OCI-LY3 (cell line): ENCODE results near the gene FBXO2.

Experiments
- H2AFZ ChIP-seq: fragments of 200-600, 300-600 bp; shearing (Covaris generic); 2 replicates; pipeline ENCODE4 v1.6.0; 2014; ENCODE audit warnings: antibody characterized with exemption, low read depth, low read length
- H3K27ac ChIP-seq: fragments of 200-600, 300-600 bp; sonication (generic); 2 replicates; pipeline ENCODE4 v1.5.1; 2014; ENCODE audit warnings: mild to moderate bottlenecking, low read length, moderate library complexity, mixed read lengths
- H3K27me3 ChIP-seq: fragments of 200-600, 300-600 bp; sonication (generic); 2 replicates; pipeline ENCODE4 v1.6.1; 2014; ENCODE audit warnings: low read depth, low read length, mixed read lengths
- H3K36me3 ChIP-seq: fragments of 200-600, 300-600 bp; sonication (generic); replicated peaks from 2 replicates; pipeline ENCODE3; 2014; ENCODE audit warnings: low read depth, low read length, mixed read lengths
- H3K4me1 ChIP-seq: fragments of 300-600, 200-600 bp; sonication (generic); 2 replicates; pipeline ENCODE4 v1.6.1; 2014; ENCODE audit warnings: low read length, mixed read lengths
- H3K4me2 ChIP-seq: fragments of 200-600, 300-600 bp; sonication (generic); 2 replicates; pipeline ENCODE4 v1.6.1; 2014; ENCODE audit warnings: low read length, mixed read lengths
- H3K4me3 ChIP-seq: fragments of 300-600, 200-600 bp; sonication (generic); 2 replicates; pipeline ENCODE4 v1.5.1; 2014; ENCODE audit warnings: antibody characterized with exemption, mild to moderate bottlenecking, low read length, moderate library complexity
- H3K79me2 ChIP-seq: fragments of 300-600, 200-600 bp; shearing (Covaris generic); 2 replicates; pipeline ENCODE4 v1.6.1; 2014; ENCODE audit warnings: mild to moderate bottlenecking, low read length, mixed read lengths
- H3K9ac ChIP-seq: fragments of 300-600, 200-600 bp; shearing (Covaris generic); 2 replicates; pipeline ENCODE4 v1.6.0; 2014; ENCODE audit warnings: mild to moderate bottlenecking, low read length, moderate library complexity
- H3K9me3 ChIP-seq: fragments of 200-600, 300-600 bp; shearing (Covaris generic); 2 replicates; pipeline ENCODE4 v1.6.1; 2014; ENCODE audit warnings: low read length, mixed read lengths; ENCODE audit not compliant: insufficient read depth
- H4K20me1 ChIP-seq: fragments of 200-600, 300-600 bp; sonication (generic); 2 replicates; pipeline ENCODE4 v1.6.1; 2016; ENCODE audit warnings: low read length, mixed read lengths; ENCODE audit not compliant: insufficient read depth
- CTCF ChIP-seq: fragments of 200-600, 300-600 bp; sonication (generic); IDR thresholded peaks from 2 replicates; pipeline ENCODE4 v1.5.1; 2014; ENCODE audit warnings: antibody characterized with exemption, low read length, low read depth
- EZH2phosphoT487 ChIP-seq: fragments of 200-600 bp; shearing (Covaris generic); IDR thresholded peaks from 2 replicates; pipeline ENCODE4 v1.6.1; 2018; ENCODE audit warnings: antibody characterized with exemption, mixed run types, low read depth

The FBXO2 gene

DNA sequence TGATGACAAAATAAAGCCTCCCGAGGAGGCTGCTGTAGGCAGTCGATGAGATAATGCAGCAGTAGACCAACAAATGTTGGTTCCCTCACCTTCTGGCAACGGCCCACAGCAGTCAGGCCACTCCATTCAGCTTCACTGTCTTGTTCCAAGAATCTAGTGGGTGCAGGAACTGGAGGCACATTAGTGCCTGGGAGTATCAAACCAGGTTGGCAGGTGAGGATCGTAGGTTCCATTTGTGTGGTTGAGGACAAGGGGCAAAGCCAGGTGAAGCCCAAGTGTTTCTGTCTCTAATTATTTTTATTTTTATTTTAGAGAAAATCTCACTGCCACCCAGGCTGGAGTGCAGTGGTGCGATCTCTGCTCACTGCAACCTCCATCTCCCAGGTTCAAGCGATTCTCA, 13.3 kb downstream of the FBXO2 start:
- Histone ChIP-seq H3K27ac (no peak overlapping the region), H3K4me1 (no peaks in the 10 kb centered on the region), H3K9me3 (no peaks in the 10 kb centered on the region), H3K9ac (no peak overlapping the region), H2AFZ (no peak overlapping the region), H4K20me1 (peaks cover 2% of the 10 kb centered on the region; the same call in 1 of the 2 replicates), H3K36me3 (no peaks in the 10 kb centered on the region), H3K4me2 (no peak overlapping the region), H3K4me3 (no peak overlapping the region), H3K27me3 (no peaks in the 10 kb centered on the region), H3K79me2 (no peaks in the 10 kb centered on the region)
- TF ChIP-seq CTCF (no peak), EZH2phosphoT487 (no peak)

DNA sequence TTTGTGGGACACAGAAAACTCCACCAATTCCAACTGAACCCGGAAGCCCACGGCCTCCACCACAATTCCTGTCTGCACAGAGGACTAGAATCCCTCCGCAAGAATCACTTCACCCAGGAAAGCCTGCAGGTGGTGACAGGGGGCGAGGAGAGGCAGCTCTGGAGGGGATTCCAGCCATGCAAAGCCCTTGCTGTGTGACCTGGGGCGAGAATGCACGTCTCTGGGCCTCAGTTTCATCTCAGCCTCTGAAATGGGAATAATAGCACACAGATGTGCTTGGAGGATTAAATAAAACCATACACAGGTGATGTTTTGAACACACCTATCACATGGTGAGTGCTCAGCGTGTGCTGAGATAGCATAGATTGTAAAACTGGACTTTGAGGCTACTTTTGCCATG, 14.1 kb downstream of the FBXO2 start:
- Histone ChIP-seq H3K36me3 (no peaks in the 10 kb centered on the region), H2AFZ (no peak overlapping the region), H3K27ac (no peak overlapping the region), H3K79me2 (no peaks in the 10 kb centered on the region), H3K27me3 (no peaks in the 10 kb centered on the region), H3K4me1 (no peaks in the 10 kb centered on the region), H3K9ac (no peak overlapping the region), H3K9me3 (no peaks in the 10 kb centered on the region), H4K20me1 (peaks cover 2% of the 10 kb centered on the region; the same call in 1 of the 2 replicates), H3K4me3 (no peak overlapping the region), H3K4me2 (no peak overlapping the region)
- TF ChIP-seq EZH2phosphoT487, result no peak
- no peak for TF ChIP-seq CTCF

- H3K9me3 ChIP-seq, result no peaks in the 10 kb centered on the region
- no peak overlapping the region for H3K4me2 ChIP-seq
- H3K27me3 ChIP-seq, result no peaks in the 10 kb centered on the region
- peaks cover 2% of the 10 kb centered on the region; the same call in 1 of the 2 replicates for H4K20me1 ChIP-seq
- H3K9ac ChIP-seq, result no peak overlapping the region
- TF ChIP-seq EZH2phosphoT487, result no peak
- TF ChIP-seq CTCF, result no peak
- no peak overlapping the region for H3K27ac ChIP-seq
- H3K4me1 ChIP-seq, result no peaks in the 10 kb centered on the region
- no peaks in the 10 kb centered on the region for H3K36me3 ChIP-seq
- H3K4me3 ChIP-seq, result no peak overlapping the region
- no peak overlapping the region for H2AFZ ChIP-seq
- H3K79me2 ChIP-seq, result no peaks in the 10 kb centered on the region
Observed at GRCh38 chr1:11639372-11639771, 14.9 kb downstream of the FBXO2 start.

- H3K27me3 ChIP-seq, result no peaks in the 10 kb centered on the region
Observed at GRCh38 chr1:11638121-11638520, 16.1 kb downstream of the FBXO2 start.

More at GRCh38 chr1:11638121-11638520, 16.1 kb downstream of the FBXO2 start:
- no peaks in the 10 kb centered on the region for H3K9me3 ChIP-seq
- no peaks in the 10 kb centered on the region for H3K36me3 ChIP-seq
- no peak overlapping the region for H3K4me2 ChIP-seq
- no peak overlapping the region for H3K9ac ChIP-seq
- H3K4me1 ChIP-seq, result no peaks in the 10 kb centered on the region
- H3K27ac ChIP-seq, result no peak overlapping the region
- H2AFZ ChIP-seq, result no peak overlapping the region
- TF ChIP-seq EZH2phosphoT487 (no peak), CTCF (no peak)
- peaks cover 2% of the 10 kb centered on the region; the same call in 1 of the 2 replicates for H4K20me1 ChIP-seq
- no peak overlapping the region for H3K4me3 ChIP-seq
- no peaks in the 10 kb centered on the region for H3K79me2 ChIP-seq
